ENCODE data around the gene LRP5.

Gene LRP5

GRCh38 chr11:68273026-68273738 lies 39.2 kb upstream of the LRP5 start:
- TF ChIP-seq CTCF (IDR thresholded peaks at IDR 0.05; ENCODE audit: low read length, missing control alignments) = no peak
- H3K4me3 ChIP-seq (replicated peaks; ENCODE audit: low read depth, low read length) = no peak overlapping the region
- no peak for DNase-seq (ENCODE audit: low read depth)

GRCh38 chr11:68274306-68274705 lies 38.1 kb upstream of the LRP5 start:
- DNase-seq (ENCODE audit: low read depth) = no peak
- no peak overlapping the region for H3K4me3 ChIP-seq (replicated peaks; ENCODE audit: low read depth, low read length)
- no peak for TF ChIP-seq CTCF (IDR thresholded peaks at IDR 0.05; ENCODE audit: low read length, missing control alignments)

GRCh38 chr11:68275721-68276507 lies 36.5 kb upstream of the LRP5 start:
- TF ChIP-seq CTCF (IDR thresholded peaks at IDR 0.05; ENCODE audit: low read length, missing control alignments) = no peak
- H3K4me3 ChIP-seq (replicated peaks; ENCODE audit: low read depth, low read length) = no peak overlapping the region
- DNase-seq (ENCODE audit: low read depth) = no peak

GRCh38 chr11:68276861-68277260 lies 35.5 kb upstream of the LRP5 start:
- no peak overlapping the region for H3K4me3 ChIP-seq (replicated peaks; ENCODE audit: low read depth, low read length)
- no peak for DNase-seq (ENCODE audit: low read depth)
- TF ChIP-seq CTCF (IDR thresholded peaks at IDR 0.05; ENCODE audit: low read length, missing control alignments) = no peak

GRCh38 chr11:68279676-68280075 lies 32.7 kb upstream of the LRP5 start:
- TF ChIP-seq CTCF (IDR thresholded peaks at IDR 0.05; ENCODE audit: low read length, missing control alignments) = no peak
- no peak for DNase-seq (ENCODE audit: low read depth)
- H3K4me3 ChIP-seq (replicated peaks; ENCODE audit: low read depth, low read length) = no peak overlapping the region

GRCh38 chr11:68282141-68282860 lies 30.1 kb upstream of the LRP5 start:
- no peak for TF ChIP-seq CTCF (IDR thresholded peaks at IDR 0.05; ENCODE audit: low read length, missing control alignments)
- DNase-seq (ENCODE audit: low read depth) = no peak
- no peak overlapping the region for H3K4me3 ChIP-seq (replicated peaks; ENCODE audit: low read depth, low read length)

Measured in fibroblast of pulmonary artery (primary cell).